SIG-M5 treated with dmso at 0.1 percent for 504 hours (cell line): ENCODE results near the gene DYNLT1.
"Not testable (repeated sequence)": the region's sequence is repeated elsewhere in the genome, so short reads cannot be mapped to it uniquely, and the experiment has no call there.

Experiments
- DNase-seq: peaks from one replicate; lab custom pipeline; 2025; ENCODE audit not compliant: unreplicated experiment; lab: John Stamatoyannopoulos, UW

The DYNLT1 gene

GRCh38 chr6:158663625-158664165 lies 19.2 kb upstream of the DYNLT1 start:
- DNase-seq = no peak

- no peak for DNase-seq
These were observed 18.5 kb upstream of the DYNLT1 start for GRCh38 chr6:158662954-158663624.

- DNase-seq = no peak
These were observed 18.0 kb upstream of the DYNLT1 start for GRCh38 chr6:158662607-158662953.

GRCh38 chr6:158661156-158661685 lies 16.7 kb upstream of the DYNLT1 start:
- no peak for DNase-seq

- peak; percentile 43 for DNase-seq
These were observed 15.8 kb upstream of the DYNLT1 start for GRCh38 chr6:158660333-158660754.

GRCh38 chr6:158656986-158657385 lies 12.4 kb upstream of the DYNLT1 start:
- not testable (repeated sequence) for DNase-seq

GRCh38 chr6:158655569-158656450 lies 11.3 kb upstream of the DYNLT1 start:
- DNase-seq = no peak

- peak; percentile 73 for DNase-seq
These were observed 10.5 kb upstream of the DYNLT1 start for GRCh38 chr6:158654960-158655489.

GRCh38 chr6:158654498-158654897 lies 10.0 kb upstream of the DYNLT1 start:
- DNase-seq = peak; percentile 47

GRCh38 chr6:158653577-158654354 lies 9.2 kb upstream of the DYNLT1 start:
- DNase-seq = no peak

GRCh38 chr6:158651981-158652737 lies 7.6 kb upstream of the DYNLT1 start:
- DNase-seq = not testable (repeated sequence)

- DNase-seq = peak; percentile 57
These were observed 5.0 kb upstream of the DYNLT1 start, which contains the start of gene SYTL3 for GRCh38 chr6:158649289-158650143. Gene SYTL3, plus strand, starts transcription at chr6:158650054. Its CDS starts 13,215 bp downstream, at chr6:158663269.

- peak; percentile 81 for DNase-seq
These were observed 4.2 kb upstream of the DYNLT1 start for GRCh38 chr6:158648682-158649131.

GRCh38 chr6:158647501-158647900 lies 3.0 kb upstream of the DYNLT1 start:
- DNase-seq = no peak

GRCh38 chr6:158646023-158646910 lies 1.7 kb upstream of the DYNLT1 start:
- DNase-seq = no peak

GRCh38 chr6:158645064-158646022 lies 800 bp upstream of the DYNLT1 start:
- DNase-seq = no peak

- DNase-seq = peak; percentile 17
These were observed 710 bp downstream of the DYNLT1 start for GRCh38 chr6:158643836-158644230.
